MCF 10A (cell line): Measurements from ENCODE around the gene MRTO4. TPM values are rescaled to one million over a fixed set of nuclear protein-coding genes. Genes with fewer than 3 reads are reported as not detected.
"Not testable (repeated sequence)": the region's sequence is repeated elsewhere in the genome, so short reads cannot be mapped to it uniquely, and the experiment has no call there.

Experiments used
- BruUV-seq: library from RNA; stranded (reverse); fragments of 400-500 nt; replicated peaks from 2 replicates; lab custom pipeline; 2021; lab: Mats Ljungman, UMichigan
- CTCF ChIA-PET: fragments of 300-600 bp; sonication (Branson Sonifier 250); formaldehyde crosslinking; extraction: SDS; loops from one replicate; lab custom pipeline; 2021; ENCODE audit warnings: antibody characterized with exemption, inconsistent platforms; lab: Yijun Ruan, JAX
- POLR2A ChIA-PET: fragments of 300-600, 350-650 bp; sonication (Branson Sonifier 250); formaldehyde crosslinking; extraction: SDS; loops from one replicate; lab custom pipeline; 2020; ENCODE audit warnings: antibody characterized with exemption, inconsistent platforms; lab: Yijun Ruan, JAX
- DNase-seq: peaks from one replicate; pipeline ENCODE4 v3.0.0-alpha.2; 2018; ENCODE audit not compliant: unreplicated experiment
- H3K27ac Mint-ChIP-seq: one replicate; pipeline ENCODE4 v1.8.0; 2022; ENCODE audit warnings: mild to moderate bottlenecking, low read depth, mixed read lengths; ENCODE audit not compliant: unreplicated experiment
- H3K27me3 Mint-ChIP-seq: one replicate; pipeline ENCODE4 v1.8.0; 2022; ENCODE audit warnings: mixed read lengths; ENCODE audit not compliant: insufficient read depth, unreplicated experiment
- H3K36me3 Mint-ChIP-seq: one replicate; pipeline ENCODE4 v1.8.0; 2022; ENCODE audit warnings: mild to moderate bottlenecking, moderate library complexity, mixed read lengths; ENCODE audit not compliant: insufficient read depth, unreplicated experiment
- H3K4me1 Mint-ChIP-seq: one replicate; pipeline ENCODE4 v1.8.0; 2022; ENCODE audit warnings: mixed read lengths; ENCODE audit not compliant: insufficient read depth, unreplicated experiment
- H3K4me3 Mint-ChIP-seq: one replicate; pipeline ENCODE4 v1.8.0; 2022; ENCODE audit warnings: mild to moderate bottlenecking, moderate library complexity, mixed read lengths; ENCODE audit not compliant: unreplicated experiment
- H3K9me3 Mint-ChIP-seq: one replicate; pipeline ENCODE4 v1.8.0; 2022; ENCODE audit warnings: mixed read lengths; ENCODE audit not compliant: unreplicated experiment
- CTCF ChIP-seq: fragments of 200-600 bp; IDR thresholded peaks from one replicate; pipeline ENCODE4 v1.8.0; 2022; ENCODE audit warnings: antibody characterized with exemption, mild to moderate bottlenecking; ENCODE audit not compliant: unreplicated experiment
- intact Hi-C: fragments of 100-400 bp; cut with micrococcal nuclease; formaldehyde crosslinking; loops from 2 replicates; pipeline ENCODE4 v1.14.1; 2022
- total RNA-seq: library from RNA; stranded (reverse); gene quantifications from 2 replicates; pipeline ENCODE4 v1.2.3, GENCODE V29; 2022

The MRTO4 gene
- total RNA-seq, 1 experiment from 2014 or later = 46.0 TPM

GRCh38 chr1:19222979-19223824 is 28.4 kb upstream of the MRTO4 start:
- H3K4me3 Mint-ChIP-seq = no peak overlapping the region
- peaks cover 100% of the 10 kb centered on the region for H3K36me3 Mint-ChIP-seq
- ChIA-PET POLR2A (interaction anchor here (0.8 to 2.1 kb wide), 2 partner anchors 9 to 12 kb away, joined by 3 to 6 read pairs; no protein-coding TSS in a partner anchor), CTCF (interaction anchor here (0.7 kb wide), 1 partner anchor 24 kb away, joined by 4 read pairs; no protein-coding TSS in a partner anchor)
- no peak for TF ChIP-seq CTCF
- no peak for DNase-seq
- no peaks in the 10 kb centered on the region for H3K4me1 Mint-ChIP-seq
- H3K27ac Mint-ChIP-seq = no peak overlapping the region
- H3K27me3 Mint-ChIP-seq = no peaks in the 10 kb centered on the region
- intact Hi-C loops = no loop called here
- BruUV-seq = no TSS peak
- H3K9me3 Mint-ChIP-seq = no peaks in the 10 kb centered on the region

- no peak for DNase-seq
- intact Hi-C loops = no loop called here
- no peak for TF ChIP-seq CTCF
- CTCF ChIA-PET = interaction anchor here (1.0 kb wide), 1 partner anchor 9 kb away, joined by 3 read pairs; no protein-coding TSS in a partner anchor
- Mint-ChIP-seq H3K27me3 (no peaks in the 10 kb centered on the region), H3K4me1 (no peaks in the 10 kb centered on the region), H3K36me3 (peaks cover 100% of the 10 kb centered on the region), H3K4me3 (no peak overlapping the region), H3K27ac (no peak overlapping the region), H3K9me3 (no peaks in the 10 kb centered on the region)
- BruUV-seq = no TSS peak
- POLR2A ChIA-PET = no interaction called here
These were observed 22.4 kb upstream of the MRTO4 start for GRCh38 chr1:19229229-19229628.

- no peak overlapping the region for H3K27ac Mint-ChIP-seq
- ChIA-PET POLR2A (interaction anchor here (0.5 kb wide), 1 partner anchor 17 kb away, joined by 3 read pairs; no protein-coding TSS in a partner anchor), CTCF (no interaction called here)
- DNase-seq = no peak
- H3K4me3 Mint-ChIP-seq = no peak overlapping the region
- H3K4me1 Mint-ChIP-seq = no peaks in the 10 kb centered on the region
- H3K9me3 Mint-ChIP-seq = no peaks in the 10 kb centered on the region
- TF ChIP-seq CTCF = no peak
- H3K27me3 Mint-ChIP-seq = no peaks in the 10 kb centered on the region
- BruUV-seq = no TSS peak
- intact Hi-C loops = no loop called here
- H3K36me3 Mint-ChIP-seq = peaks cover 99% of the 10 kb centered on the region
These were observed 21.7 kb upstream of the MRTO4 start for GRCh38 chr1:19229828-19230325.

- H3K27ac Mint-ChIP-seq, H3K27me3 Mint-ChIP-seq, H3K4me1 Mint-ChIP-seq, CTCF ChIA-PET, POLR2A ChIA-PET, H3K9me3 Mint-ChIP-seq, BruUV-seq, intact Hi-C loops, H3K4me3 Mint-ChIP-seq, DNase-seq: not testable (repeated sequence)
- H3K36me3 Mint-ChIP-seq = peaks cover 90% of the 10 kb centered on the region
These were observed 19.7 kb upstream of the MRTO4 start for GRCh38 chr1:19231736-19232523.
